Measurements from ENCODE around the gene AUNIP. TPM values are rescaled to one million over a fixed set of nuclear protein-coding genes. Genes with fewer than 3 reads are reported as not detected.

Gene AUNIP
- polyA plus RNA-seq, 3 donors = 3.7 to 4.6 (median 4.0) TPM

GRCh38 chr1:25797939-25798338 is 61.3 kb downstream of the AUNIP start:
- DNase-seq (ENCODE audit: low read depth in 3 of 3, low spot score in 2 of 3) = no peak

GRCh38 chr1:25796811-25797458 is 62.3 kb downstream of the AUNIP start:
- peak in 1 of 3 donors; percentile 65 for DNase-seq (ENCODE audit: low read depth in 3 of 3, low spot score in 2 of 3)

- DNase-seq (ENCODE audit: low read depth in 3 of 3, low spot score in 2 of 3) = no peak
Measured at GRCh38 chr1:25795946-25796810, 63.1 kb downstream of the AUNIP start.

GRCh38 chr1:25795211-25795610 is 64.0 kb downstream of the AUNIP start:
- no peak for DNase-seq (ENCODE audit: low read depth in 3 of 3, low spot score in 2 of 3)

- no peak for DNase-seq (ENCODE audit: low read depth in 3 of 3, low spot score in 2 of 3)
Measured at GRCh38 chr1:25794325-25794724, 64.9 kb downstream of the AUNIP start.

GRCh38 chr1:25793585-25794170 is 65.6 kb downstream of the AUNIP start:
- DNase-seq (ENCODE audit: low read depth in 3 of 3, low spot score in 2 of 3) = no peak

GRCh38 chr1:25792115-25792514 is 67.1 kb downstream of the AUNIP start:
- no peak for DNase-seq (ENCODE audit: low read depth in 3 of 3, low spot score in 2 of 3)

GRCh38 chr1:25790472-25790871 is 68.8 kb downstream of the AUNIP start:
- DNase-seq (ENCODE audit: low read depth in 3 of 3, low spot score in 2 of 3) = no peak

- no peak for DNase-seq (ENCODE audit: low read depth in 3 of 3, low spot score in 2 of 3)
Measured at GRCh38 chr1:25787760-25788166, 71.5 kb downstream of the AUNIP start.

- no peak for DNase-seq (ENCODE audit: low read depth in 3 of 3, low spot score in 2 of 3)
Measured at GRCh38 chr1:25786887-25787759, 72.1 kb downstream of the AUNIP start.

- no peak for DNase-seq (ENCODE audit: low read depth in 3 of 3, low spot score in 2 of 3)
Measured at GRCh38 chr1:25785333-25786067, 73.8 kb downstream of the AUNIP start.

GRCh38 chr1:25784575-25785051 is 74.6 kb downstream of the AUNIP start:
- DNase-seq (ENCODE audit: low read depth in 3 of 3, low spot score in 2 of 3) = no peak

Other genes with a start within 250 kb of the AUNIP start
- 10 to 100 TPM; 14.8 to 16.0 (median 15.2) TPM for gene MAN1C1, start 242.7 kb downstream of the AUNIP start, polyA plus RNA-seq (ENCODE audit: insufficient read length in 3 of 3)
- gene SELENON, start 59.3 kb downstream of the AUNIP start, polyA plus RNA-seq (ENCODE audit: insufficient read length in 3 of 3) = 10 to 100 TPM; 72.8 to 79.9 (median 74.1) TPM
- gene MTFR1L, start 39.5 kb downstream of the AUNIP start, polyA plus RNA-seq (ENCODE audit: insufficient read length in 3 of 3) = 100 to 1,000 TPM in 1 of 3 donors, 10 to 100 TPM in 2; 90.6 to 117 (median 98.1) TPM
- 10 to 100 TPM; 25.7 to 29.6 (median 26.7) TPM for gene PAQR7, start 16.3 kb upstream of the AUNIP start, polyA plus RNA-seq (ENCODE audit: insufficient read length in 3 of 3)
- gene STMN1, start 47.0 kb upstream of the AUNIP start, polyA plus RNA-seq (ENCODE audit: insufficient read length in 3 of 3) = 1,000 to 10,000 TPM; 1,230 to 1,452 (median 1,364) TPM
- 10 to 100 TPM; 18.8 to 22.9 (median 22.3) TPM for gene PAFAH2, start 138.6 kb upstream of the AUNIP start, polyA plus RNA-seq (ENCODE audit: insufficient read length in 3 of 3)
- 1 to 10 TPM; 1.1 to 1.5 (median 1.3) TPM for gene EXTL1, start 162.3 kb upstream of the AUNIP start, polyA plus RNA-seq (ENCODE audit: insufficient read length in 3 of 3)
- gene SLC30A2, start 186.7 kb upstream of the AUNIP start, polyA plus RNA-seq (ENCODE audit: insufficient read length in 3 of 3) = 1 to 10 TPM; 2.8 to 4.9 (median 4.2) TPM
- gene TRIM63, start 208.2 kb upstream of the AUNIP start, polyA plus RNA-seq (ENCODE audit: insufficient read length in 3 of 3) = 1 to 10 TPM in 1 of 3 donors, under 1 TPM in 2; 0.82 to 1.3 (median 0.85) TPM

Measured in right renal cortex interstitium (tissue), 3 donors.